ENCODE results near the gene VAC14.
A peak's percentile ranks its signal among the peaks of the same experiment; 100 is the strongest.
"Not testable (repeated sequence)": the region's sequence is repeated elsewhere in the genome, so short reads cannot be mapped to it uniquely, and the experiment has no call there.

VAC14 gene

DNA sequence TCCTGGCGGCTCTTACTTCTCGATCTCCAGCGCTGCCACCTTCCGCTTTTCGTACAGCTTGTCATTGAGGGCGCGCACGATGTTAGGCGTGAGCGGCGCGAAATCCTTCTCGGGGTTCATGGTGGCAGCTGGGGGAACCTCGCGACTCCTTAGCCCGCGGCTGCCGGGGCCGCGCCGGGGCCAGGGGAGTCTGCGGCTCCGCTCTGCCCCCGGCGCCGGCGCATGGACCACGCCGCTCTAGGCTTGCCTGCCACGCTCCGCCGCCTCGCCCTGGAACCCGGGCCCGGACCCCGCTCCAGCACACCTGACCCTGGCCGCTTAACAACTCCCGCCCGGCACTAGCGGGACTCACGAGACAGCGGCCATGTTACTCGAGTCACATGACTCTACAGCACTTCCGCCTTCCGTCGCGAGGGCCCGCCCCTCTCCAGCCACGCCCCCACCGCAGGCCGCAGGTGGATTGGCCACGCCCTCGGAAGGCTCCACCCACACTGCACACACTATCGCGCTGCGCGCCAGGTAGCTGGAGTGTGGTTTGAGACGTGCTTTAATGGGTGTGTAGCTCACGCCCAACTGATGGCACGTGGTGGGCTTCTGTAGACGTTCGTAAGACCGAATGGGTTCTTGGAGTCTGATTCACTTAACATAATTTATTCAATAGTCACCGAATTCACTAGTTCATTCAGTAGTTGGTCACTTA lies at the start of gene VAC14:
TSS of gene VAC14 (minus strand) at position 378 of the 700 bp plus-strand sequence. CDS start at position 120, 258 bp downstream.
- DNase-seq (ENCODE audit: low spot score), result peak; percentile 96

DNA sequence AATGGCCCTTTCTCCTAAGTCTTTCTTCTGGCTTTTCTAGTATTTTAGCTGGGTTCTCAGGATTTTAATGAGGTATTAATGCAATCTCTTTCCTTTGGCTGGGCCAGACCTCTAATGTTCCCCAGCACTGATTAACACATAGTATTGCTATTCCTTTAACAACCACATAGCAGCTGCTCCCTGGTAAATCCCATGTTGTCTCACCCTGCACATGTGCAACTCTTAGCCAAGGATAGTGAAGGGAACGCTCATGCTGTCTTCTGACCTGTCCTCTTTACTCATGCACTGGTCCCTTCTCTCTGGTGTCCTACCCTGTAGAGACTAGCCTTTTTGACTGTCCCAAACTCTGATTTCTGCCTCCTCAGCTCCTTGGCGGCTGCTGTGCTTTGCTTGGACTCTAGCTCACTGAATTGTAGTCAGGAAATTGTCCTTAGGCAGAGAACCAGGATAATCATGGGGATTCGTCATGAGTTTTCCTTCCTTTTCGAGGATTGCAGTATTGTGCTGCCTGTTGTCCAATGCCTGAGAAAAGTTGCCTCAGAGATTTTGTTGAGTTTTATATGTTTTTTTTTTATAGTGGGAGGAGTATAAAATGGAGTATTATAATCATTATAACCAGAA lies 22.6 kb upstream of the VAC14 start:
- not testable (repeated sequence) for DNase-seq (ENCODE audit: low spot score)

DNA sequence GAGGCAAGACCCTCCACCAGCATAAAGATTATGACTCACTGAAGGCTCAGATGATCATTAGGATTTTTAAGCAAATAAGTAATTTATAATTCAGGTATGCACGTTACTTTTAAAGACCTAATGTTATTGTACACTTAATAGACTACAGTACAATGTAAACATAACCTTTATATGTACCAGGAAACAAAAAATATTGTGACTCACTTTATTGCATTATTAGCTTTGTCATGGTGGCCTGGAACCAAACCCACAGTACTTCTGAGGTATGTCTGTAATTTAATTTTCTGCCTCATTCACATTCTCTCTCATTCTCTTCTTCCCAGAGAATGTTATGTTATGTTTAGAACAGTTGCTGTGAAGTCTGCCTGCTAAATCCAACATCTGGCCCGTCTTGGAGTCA lies 21.8 kb upstream of the VAC14 start:
- DNase-seq (ENCODE audit: low spot score), result not testable (repeated sequence)

DNA sequence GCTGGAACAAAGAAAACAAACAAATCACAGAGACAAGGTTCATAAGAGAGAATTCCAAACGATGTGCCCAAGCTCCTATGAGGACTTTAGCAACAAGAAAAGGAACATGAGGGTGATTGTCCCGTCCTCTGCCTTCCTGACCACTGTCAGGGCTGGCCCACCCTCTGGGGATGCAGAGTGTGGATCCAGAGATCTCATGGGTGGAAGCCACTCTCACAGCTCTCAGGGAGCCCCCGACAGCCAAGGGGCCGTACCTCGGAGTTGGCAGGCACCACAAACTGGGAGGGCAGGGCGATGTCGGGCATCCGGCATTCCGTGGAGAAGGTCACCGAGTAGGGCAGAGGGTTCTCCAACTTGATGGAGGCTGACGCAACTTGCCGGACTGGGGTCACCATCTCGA lies 17.1 kb upstream of the VAC14 start:
- not testable (repeated sequence) for DNase-seq (ENCODE audit: low spot score)

DNA sequence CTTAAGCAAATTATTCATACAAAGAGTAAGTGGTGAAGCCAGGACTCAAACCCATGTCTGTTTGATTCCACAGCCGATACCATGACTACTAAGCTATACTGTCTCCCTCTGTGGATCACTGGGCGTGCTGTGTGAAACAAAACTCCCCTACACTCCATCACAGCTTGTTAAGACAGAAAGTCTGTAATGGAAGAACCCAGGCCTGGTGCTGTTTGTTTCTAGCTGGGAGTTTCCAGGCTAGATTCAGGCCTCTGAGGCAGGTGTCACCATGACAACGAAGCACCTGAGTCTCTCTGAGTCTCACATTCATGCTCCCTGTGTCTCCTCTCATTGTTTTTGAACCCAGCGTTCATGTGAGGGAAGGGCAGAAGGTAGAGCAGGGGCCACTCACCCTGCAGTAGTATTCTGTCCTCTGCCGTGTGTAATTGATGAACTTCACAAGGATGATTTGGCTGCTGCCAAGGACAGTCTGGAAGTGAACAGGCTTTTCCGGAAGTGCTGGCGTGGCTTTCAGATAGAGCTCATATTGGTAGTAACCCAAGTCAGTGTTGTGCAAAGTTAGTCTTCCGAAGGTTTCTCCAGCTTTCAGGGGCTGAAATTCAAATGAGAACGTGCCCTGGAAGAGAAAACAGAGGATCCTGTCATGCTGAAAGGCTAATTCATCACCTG lies 8.6 kb upstream of the VAC14 start:
- no peak for DNase-seq (ENCODE audit: low spot score)

DNA sequence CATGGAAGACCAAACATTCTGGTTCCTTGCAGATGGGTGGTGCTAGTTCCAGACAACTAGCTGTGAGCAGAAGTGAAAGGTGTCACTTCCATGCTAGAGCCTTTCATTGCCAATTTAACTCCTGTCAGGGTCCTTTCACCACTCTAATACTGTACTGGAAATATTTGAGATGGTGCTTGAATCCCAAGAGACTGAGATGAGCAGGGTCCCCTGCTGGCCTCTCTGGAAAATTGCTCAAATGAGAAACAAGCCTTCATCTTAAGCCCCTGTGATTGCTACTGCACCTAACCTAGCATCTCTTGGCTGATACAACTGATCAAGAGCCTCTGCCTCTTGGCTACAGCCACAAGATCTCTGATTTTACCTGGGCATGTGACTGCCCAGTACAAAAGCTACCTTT lies 7.4 kb upstream of the VAC14 start:
- no peak for DNase-seq (ENCODE audit: low spot score)

DNA sequence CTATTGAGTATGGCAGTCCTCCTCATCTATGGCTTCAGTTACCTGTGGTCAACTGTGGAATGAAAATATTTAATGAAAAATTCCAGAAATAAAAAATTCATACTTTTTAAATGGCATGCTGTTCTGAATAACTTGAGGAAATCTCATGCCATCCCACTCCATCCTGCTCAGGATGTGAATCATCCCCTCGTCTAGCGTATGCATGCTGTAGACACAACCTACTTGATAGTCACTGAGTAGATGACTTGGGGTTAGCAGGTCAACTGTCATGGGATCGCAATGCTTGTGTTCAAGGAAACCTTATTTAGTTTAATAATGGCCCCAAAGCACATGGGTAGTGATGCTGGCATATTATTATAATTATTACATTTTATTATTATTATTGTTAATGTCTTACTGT lies 4.8 kb upstream of the VAC14 start:
- DNase-seq (ENCODE audit: low spot score), result no peak

DNA sequence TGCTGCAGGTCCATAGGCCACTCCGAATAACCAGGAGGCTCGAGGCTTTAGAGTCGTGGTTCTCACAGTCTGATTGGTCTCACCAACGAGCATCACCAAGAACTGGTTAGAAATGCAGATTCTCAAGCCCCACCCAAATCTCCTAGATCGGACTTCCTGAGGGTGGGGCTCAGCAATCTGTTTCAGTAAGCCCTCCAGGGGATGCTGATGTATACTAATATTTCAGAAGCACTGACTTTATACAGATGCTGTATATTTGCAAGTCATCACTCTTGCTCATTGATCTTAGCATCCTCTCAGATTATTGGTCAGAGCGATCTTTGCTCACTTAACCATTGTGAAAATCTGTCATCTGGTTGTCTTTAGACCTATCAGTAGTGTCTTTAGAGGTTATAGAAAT lies 4.4 kb upstream of the VAC14 start:
- no peak for DNase-seq (ENCODE audit: low spot score)

DNA sequence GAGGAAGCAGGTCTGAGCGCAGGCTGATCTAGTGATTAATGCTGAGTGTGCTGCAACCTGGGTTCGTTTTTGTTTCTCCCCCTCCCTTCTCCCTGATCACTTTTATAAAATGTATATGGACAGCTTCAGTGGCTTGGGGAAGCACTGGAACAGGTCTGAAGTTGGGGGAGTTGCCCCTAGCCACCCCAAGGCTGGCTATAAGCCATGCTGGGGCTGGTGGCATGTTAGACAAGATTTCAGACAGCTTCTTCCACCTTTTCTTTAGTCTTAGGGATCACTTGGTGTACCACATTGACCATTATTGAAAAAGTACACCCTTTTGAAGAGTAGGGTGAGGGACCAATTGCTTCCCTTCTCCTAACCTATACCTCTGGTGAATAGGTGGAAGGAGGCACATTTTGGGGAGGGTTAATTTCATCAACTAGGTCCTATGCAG lies 3.8 kb upstream of the VAC14 start:
- DNase-seq (ENCODE audit: low spot score), result no peak

DNA sequence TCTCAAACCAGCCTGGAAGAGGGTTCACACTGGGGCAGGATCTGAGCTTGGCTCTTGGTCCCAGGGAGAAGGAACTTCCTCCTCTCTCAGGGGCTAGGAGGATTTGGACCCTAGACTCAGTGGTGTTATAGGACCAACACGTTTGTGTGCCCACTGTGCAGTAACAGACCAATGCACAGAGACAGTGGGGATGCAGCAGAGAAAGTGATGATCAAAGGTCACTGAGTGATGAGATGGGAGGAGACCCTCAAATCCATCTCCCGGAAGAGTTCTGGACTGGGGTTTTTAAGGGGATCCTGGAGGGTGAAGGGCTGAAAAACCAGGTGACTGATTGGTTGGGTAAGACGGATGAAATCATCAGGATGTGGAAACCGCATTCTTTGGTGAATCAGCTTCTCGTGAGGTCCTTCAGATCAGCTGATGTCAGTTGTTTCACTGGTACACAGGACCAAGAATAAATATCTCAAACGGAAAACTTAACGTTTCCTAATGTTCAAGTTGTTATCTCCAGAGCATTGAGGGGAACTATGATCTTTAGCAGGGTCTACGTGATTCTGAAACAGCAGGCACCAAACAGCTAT lies 3.3 kb upstream of the VAC14 start:
- DNase-seq (ENCODE audit: low spot score), result peak; percentile 43

DNA sequence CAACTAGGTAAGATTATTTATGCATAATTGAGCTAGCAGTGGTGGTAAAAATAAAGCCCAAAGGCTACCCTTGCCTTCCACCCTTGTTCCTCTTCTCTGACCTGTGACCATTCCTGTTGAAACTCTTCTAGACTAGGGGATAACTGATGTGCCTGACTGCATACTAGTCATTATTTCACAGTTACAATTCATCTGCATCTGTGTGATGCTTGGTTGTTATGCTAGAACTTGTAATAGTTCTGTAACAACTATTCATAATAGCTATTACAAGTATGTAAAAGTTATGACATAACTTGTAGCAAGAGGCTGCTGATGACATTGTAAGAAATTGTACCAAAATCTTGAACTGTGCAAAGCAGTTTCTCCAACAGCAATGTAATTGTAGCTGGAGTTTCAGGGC lies 2.4 kb upstream of the VAC14 start:
- DNase-seq (ENCODE audit: low spot score), result no peak

DNA sequence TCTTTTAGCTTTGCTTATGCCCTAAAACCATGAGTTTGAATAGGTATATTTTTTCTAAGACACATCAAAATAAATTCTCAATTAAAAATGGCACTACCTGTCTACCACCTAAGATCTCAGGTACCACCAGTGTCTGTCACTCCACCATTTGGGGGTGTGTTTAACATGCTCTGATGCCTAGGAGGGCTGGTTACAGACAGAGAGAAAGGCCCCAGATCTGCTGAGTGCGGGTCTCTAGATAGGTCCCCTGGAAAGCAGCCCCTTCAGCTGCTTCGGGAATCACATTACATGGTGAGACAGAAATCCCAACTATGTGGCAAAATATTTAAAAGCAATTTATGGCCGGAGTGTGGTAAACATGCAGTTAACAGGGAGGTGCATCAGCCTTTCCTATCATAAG lies 653 bp upstream of the VAC14 start:
- DNase-seq (ENCODE audit: low spot score), result no peak

DNA sequence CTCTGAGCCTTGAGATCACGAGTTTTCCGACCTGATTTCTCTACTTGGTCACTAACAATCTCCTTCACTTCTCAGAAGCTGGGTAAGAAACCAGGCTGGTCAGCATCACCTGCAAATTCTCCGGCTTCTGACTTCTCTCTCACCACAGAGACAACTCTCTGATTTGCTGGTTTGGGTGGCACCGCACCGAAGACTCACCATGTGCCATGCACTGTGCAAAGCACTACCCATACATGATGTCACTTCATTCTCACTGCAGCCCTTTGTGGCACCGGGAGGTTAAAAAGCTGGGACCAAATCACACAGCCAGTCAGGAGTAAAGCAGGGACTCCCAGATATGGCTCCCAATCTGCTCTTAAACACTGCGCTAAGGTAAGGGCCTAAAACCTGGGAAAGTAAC lies 647 bp downstream of the VAC14 start:
- DNase-seq (ENCODE audit: low spot score), result no peak

DNA sequence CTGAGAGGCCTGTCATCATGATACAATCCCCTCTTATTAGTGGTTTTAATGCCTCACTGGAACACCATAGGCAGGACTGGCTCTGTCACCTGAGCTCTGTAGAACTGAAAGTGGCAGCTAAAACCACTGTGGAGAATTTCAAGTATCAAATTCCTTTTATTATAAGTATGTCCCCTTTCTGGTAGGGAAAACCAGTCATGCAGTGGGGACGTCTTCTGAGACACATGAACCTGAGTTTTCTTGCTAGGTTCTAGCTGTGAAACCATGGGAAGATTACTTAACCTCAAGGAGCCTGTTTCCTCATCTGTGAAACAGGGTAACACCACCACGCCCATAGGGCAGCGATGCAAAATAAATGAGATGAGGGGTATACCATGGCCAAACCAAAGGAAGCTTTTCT lies 4.7 kb downstream of the VAC14 start:
- no peak for DNase-seq (ENCODE audit: low spot score)

DNA sequence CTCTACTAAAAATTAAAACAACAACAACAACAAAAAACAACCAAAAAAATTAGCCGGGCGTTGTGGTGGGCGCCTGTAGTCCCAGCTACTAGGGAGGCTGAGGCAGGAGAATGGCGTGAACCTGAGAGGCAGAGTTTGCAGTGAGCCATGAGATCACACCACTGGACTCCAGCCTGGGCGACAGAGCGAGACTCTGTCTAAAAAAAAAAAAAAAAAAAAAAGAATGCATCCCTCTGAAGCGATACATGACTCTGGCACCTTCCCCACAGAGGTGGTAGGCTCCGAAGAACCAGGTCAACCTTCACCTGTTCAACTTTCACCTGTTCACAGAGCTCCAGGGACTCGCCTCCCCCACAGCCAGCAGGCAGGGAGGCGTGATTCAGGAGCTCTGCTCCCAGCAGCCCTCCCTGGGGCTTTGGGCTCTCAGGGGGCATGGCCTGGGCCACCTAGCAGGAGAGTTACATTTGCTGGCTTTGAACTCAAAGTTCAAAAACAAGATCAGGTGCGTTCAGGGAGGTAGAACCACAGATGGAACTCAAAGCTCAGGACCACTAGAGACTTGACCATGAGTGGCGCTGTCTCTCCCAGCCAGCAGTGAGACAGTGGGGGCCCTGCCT lies 5.6 kb downstream of the VAC14 start:
- DNase-seq (ENCODE audit: low spot score), result no peak

DNA sequence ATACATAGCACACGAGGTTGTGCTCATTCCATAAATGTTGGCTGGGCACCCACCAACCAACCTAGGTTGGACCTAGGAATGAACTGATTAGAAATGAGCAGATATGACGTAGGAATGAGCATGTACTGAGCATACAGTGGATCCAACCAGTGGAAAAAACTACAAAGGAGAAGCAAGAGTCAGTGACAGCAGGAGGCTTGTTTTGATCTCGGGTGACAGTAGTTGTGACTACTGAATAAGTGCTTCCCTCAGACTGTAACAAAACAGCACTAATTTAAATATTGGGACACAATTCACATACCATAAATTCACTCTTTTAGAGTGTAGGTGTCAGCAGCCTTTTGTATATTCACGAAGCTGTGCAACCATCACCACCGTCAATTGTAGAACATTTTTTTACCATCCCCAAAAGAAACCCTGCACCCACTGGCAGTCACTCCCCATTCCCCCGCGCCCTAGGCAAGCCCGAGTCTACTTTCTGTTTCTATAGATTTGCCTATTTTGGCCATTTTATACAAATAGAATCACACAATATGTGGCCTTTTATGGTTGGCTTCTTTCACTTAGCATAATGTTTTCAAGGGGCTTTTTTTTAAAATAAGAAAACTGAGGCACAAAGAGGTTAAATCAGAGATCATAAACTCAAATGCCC lies 7.0 kb downstream of the VAC14 start:
- no peak for DNase-seq (ENCODE audit: low spot score)

DNA sequence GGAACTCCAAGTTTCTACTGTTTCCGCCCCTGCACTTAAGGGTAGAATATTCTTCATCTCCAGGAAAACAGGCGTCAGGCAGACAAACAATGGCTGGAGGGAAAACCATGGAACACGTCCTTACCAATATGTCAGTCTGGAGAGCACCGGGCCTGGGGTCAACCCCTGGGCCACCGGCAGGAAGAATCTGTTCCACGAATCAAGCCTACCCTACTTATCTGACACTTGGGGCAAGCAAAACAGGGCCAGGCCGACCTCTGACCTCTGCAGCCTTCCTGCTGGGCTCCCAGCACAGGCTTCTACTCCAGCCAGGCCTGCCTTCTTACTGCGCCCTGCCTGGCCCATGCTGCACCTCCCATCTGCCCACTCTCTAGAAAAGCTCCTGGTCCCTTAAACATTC lies 10.1 kb downstream of the VAC14 start:
- no peak for DNase-seq (ENCODE audit: low spot score)

DNA sequence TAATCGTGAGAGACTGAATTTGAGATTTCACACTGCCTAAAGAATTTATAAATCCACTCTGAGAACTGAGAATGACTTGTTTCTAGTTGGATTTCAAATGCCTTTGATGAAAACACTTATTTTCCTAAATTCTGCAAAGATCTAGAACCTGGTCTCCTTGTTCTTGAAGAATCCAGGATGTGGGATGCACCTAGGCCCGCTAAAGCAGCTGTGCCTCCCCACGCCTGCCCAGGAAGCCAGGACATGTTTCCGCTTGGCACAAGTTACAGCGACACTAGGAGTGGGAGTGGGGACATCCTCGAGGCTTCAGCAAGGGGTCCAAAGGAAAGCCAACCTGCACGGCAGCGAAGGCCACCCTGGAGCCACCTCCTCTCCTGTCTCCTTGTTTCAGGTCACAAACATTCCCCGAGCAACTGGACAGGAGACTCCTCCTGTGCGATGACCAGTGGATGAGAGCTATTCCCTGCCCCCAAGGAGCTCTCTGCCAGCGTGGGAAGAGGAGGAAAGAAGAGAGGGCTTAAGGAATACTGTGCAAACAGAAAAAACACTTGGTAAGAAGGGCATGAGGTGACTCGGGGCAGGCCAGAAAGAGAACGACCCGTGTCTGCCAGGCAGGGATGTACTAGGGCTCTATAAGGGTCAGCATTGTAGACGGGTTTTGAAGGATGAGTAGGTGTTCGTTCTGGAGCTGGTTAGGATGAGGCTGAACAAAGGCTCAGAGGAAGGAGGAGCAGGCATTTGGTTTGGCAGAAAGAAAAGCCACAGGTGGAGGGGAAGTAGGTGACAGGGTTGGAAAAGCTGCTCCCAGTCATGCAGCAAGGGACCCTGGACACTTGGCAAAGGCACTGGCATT lies 11.1 kb downstream of the VAC14 start:
- DNase-seq (ENCODE audit: low spot score), result no peak

DNA sequence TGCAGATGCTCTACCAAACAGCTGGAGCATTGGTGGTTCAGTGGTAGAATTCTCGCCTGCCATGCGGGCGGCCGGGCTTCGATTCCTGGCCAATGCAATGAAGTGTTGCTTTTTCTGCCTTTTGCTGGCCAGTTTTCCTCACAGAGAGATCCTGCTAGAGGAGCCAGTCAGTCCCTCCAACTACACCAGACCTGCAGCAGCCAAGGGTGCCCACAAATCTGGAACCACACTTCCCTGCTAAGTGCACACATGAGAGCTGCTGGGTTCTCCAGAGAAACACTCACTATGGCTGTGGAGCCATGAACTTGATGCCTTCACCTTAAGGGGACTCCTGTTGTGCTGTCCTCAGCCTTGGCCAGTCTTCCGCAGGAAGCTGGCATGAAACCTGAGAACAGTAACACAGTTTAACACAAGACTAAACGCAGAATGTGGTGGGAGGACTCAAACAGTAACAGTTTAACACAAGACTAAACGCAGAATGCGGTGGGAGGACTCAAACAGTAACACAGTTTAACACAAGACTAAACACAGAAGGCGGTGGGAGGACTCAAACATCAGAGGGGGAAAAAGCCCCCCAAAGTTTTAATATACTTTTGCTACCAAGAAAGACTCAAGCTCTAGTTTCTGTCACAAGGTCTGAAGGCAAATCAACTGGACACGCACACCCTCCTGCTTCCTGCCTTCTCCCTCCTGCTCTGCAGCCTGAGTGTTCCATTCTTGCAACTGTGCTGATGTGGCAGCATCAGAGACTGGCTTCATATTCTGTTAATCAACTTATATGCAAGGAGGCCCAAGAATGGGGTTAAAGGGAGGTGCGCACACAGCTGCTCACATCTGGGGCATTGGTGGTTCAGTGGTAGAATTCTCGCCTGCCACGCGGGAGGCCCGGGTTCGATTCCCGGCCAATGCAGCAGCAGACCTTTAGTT lies 12.0 kb downstream of the VAC14 start:
- DNase-seq (ENCODE audit: low spot score), result no peak
